AG08396 (cell line): ENCODE measurements around the gene CELSR1.

Source experiments
- DNase-seq: peaks from one replicate; pipeline ENCODE4 v3.0.0; 2012; ENCODE audit warnings: low spot score, mixed read lengths

Gene CELSR1

GRCh38 chr22:46442217-46442853, 95.1 kb downstream of the CELSR1 start:
- DNase-seq: no peak

GRCh38 chr22:46439576-46440465, 97.6 kb downstream of the CELSR1 start:
- no peak for DNase-seq

- DNase-seq: no peak
Observed at GRCh38 chr22:46439111-46439510, 98.3 kb downstream of the CELSR1 start.

- no peak for DNase-seq
Observed at GRCh38 chr22:46437671-46438440, 99.6 kb downstream of the CELSR1 start.

GRCh38 chr22:46436595-46437175, 100.7 kb downstream of the CELSR1 start:
- no peak for DNase-seq

- no peak for DNase-seq
Observed at GRCh38 chr22:46433318-46433717, 104.1 kb downstream of the CELSR1 start.

- DNase-seq: no peak
Observed at GRCh38 chr22:46432164-46433068, 105.0 kb downstream of the CELSR1 start.

- DNase-seq: no peak
Observed at GRCh38 chr22:46430961-46431838, 106.2 kb downstream of the CELSR1 start.

GRCh38 chr22:46429325-46429853, 108.0 kb downstream of the CELSR1 start:
- DNase-seq: no peak

- no peak for DNase-seq
Observed at GRCh38 chr22:46428602-46429324, 108.7 kb downstream of the CELSR1 start.

GRCh38 chr22:46428171-46428570, 109.2 kb downstream of the CELSR1 start:
- DNase-seq: no peak

GRCh38 chr22:46425016-46425415, 112.4 kb downstream of the CELSR1 start:
- peak; percentile 71 for DNase-seq

- DNase-seq: no peak
Observed at GRCh38 chr22:46424496-46424895, 112.9 kb downstream of the CELSR1 start.

GRCh38 chr22:46422896-46423295, 114.5 kb downstream of the CELSR1 start:
- DNase-seq: no peak

- DNase-seq: no peak
Observed at GRCh38 chr22:46421267-46421666, 116.2 kb downstream of the CELSR1 start.

GRCh38 chr22:46419754-46420571, 117.5 kb downstream of the CELSR1 start:
- DNase-seq: no peak

GRCh38 chr22:46418827-46419226, 118.6 kb downstream of the CELSR1 start:
- no peak for DNase-seq

GRCh38 chr22:46417769-46418168, 119.7 kb downstream of the CELSR1 start:
- no peak for DNase-seq
